ENCODE measurements around the gene ZNF682. TPM values are rescaled to one million over a fixed set of nuclear protein-coding genes. Genes with fewer than 3 reads are reported as not detected.

Gene ZNF682
- total and polyA plus RNA-seq, 2 of the 8 experiments (the other 6 are each of a cell fraction or from before 2014, with no cell fraction given), result 4.3 to 27.5 TPM

DNA sequence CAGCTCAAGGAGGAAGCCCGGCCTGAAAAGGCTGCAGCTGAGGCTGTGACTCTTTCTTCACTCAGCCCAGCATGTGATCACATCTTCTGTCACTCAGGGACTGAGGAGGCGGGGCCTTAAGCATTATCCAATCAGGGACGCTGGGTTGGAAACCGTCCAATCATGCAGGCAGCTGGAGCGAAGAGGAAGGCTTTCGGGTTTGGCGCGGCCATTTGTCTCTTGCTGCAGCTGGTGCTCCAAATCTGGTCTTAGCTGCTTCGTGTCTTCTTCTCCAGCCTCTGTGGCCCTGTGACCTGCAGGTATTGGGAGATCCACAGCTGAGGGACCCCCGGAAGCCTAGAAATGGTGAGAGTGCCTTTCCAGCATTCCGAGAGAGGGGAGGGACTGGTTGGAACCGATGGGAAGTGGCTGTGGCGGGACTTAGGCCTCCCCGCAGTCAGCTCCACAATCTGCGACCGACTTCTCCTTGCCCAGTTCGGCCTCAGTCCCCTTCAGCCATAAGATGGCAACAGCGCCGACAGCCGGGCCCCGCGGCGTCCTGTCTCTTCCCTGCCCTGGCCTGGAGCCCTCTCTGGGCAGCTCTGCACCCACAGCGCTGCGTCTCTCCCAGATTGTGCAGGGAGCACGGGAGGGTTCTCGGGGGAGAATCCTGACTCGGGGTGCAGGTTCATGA, 38.6 kb upstream of the ZNF682 start, which contains the start of gene ZNF90:
TSS of gene ZNF90 (plus strand) at position 210 of the 673 bp plus-strand sequence. CDS start at position 343, 133 bp downstream.
- CTCF ChIA-PET (ENCODE audit: partially characterized antibody), result interaction anchor here (0.6 to 2.7 kb wide), 5 partner anchors 26 to 123 kb away, joined by 3 to 17 read pairs (median 4); partner anchors contain the start of gene ZNF682
- no peak for TF ChIP-seq E2F6 (IDR thresholded peaks at IDR 0.05)
- TF ChIP-seq SIN3A (conservative IDR thresholded peaks at IDR 0.05 in 1 of 2, IDR thresholded peaks at IDR 0.05 in 1 of 2; ENCODE audit: low read depth in 1 of 2, low read length in 2 of 2), result peak in 1 of 2 experiments; percentile 77; a peak in 2 of 4 replicates
- peak; percentile 92 for TF ChIP-seq TAF1 (IDR thresholded peaks at IDR 0.05; ENCODE audit: low read depth, low read length)
- TF ChIP-seq NANOG (IDR thresholded peaks at IDR 0.05; ENCODE audit: insufficient read depth, low read depth, low read length, poor library complexity, severe bottlenecking), result no peak
- peak; percentile 91 for TF ChIP-seq YY1 (IDR thresholded peaks at IDR 0.05; ENCODE audit: low read depth, low read length)
- TF ChIP-seq, protein P1, sequence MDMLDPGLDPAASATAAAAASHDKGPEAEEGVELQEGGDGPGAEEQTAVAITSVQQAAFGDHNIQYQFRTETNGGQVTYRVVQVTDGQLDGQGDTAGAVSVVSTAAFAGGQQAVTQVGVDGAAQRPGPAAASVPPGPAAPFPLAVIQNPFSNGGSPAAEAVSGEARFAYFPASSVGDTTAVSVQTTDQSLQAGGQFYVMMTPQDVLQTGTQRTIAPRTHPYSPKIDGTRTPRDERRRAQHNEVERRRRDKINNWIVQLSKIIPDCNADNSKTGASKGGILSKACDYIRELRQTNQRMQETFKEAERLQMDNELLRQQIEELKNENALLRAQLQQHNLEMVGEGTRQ (IDR thresholded peaks at IDR 0.05; ENCODE audit: low read length), result peak; percentile 82
- no peak for TF ChIP-seq EGR1 (IDR thresholded peaks at IDR 0.05; ENCODE audit: borderline replicate concordance, low read depth, low read length)
- no peak for TF ChIP-seq CBX5 (IDR thresholded peaks at IDR 0.05; ENCODE audit: low read depth, low read length)
- no peak for TF ChIP-seq BACH1 (IDR thresholded peaks at IDR 0.05; ENCODE audit: low read length)

More for the DNA sequence above, 38.6 kb upstream of the ZNF682 start, which contains the start of gene ZNF90:
- H3K27ac ChIP-seq (ENCODE audit: low read depth, low read length), result peak within 1 kb of the TSS; percentile 93
- H4K8ac ChIP-seq (ENCODE audit: extremely low read depth, insufficient read depth, low read length), result peak within 1 kb of the TSS; percentile 88; the same call in 1 of the 2 replicates
- H3K23ac ChIP-seq (ENCODE audit: insufficient read length), result no peak within 1 kb of the TSS
- H3K23me2 ChIP-seq (ENCODE audit: low read depth, low read length), result peaks cover 2% of the 10 kb centered on the region; the same call in 1 of the 2 replicates
- 3% methylated on average over 27 of the region's 28 CpGs; no CpG with 5 or more reads in 1 of the 2 experiments for WGBS, 2 experiments (ENCODE audit: extremely low coverage in 1 of 2, insufficient coverage in 1 of 2, insufficient read length in 1 of 2, insufficient replicate concordance in 2 of 2, low coverage in 1 of 2, low lambda C conversion rate in 2 of 2, missing lambda C conversion rate in 1 of 2)
- no peaks in the 10 kb centered on the region for H3K9me3 ChIP-seq (ENCODE audit: insufficient read depth in 2 of 2, low read depth in 1 of 2, low read length in 1 of 2)
- H3K9ac ChIP-seq (replicated peaks in 1 of 4; ENCODE audit: extremely low read depth in 1 of 4, low read depth in 3 of 4, low read length in 3 of 4), result peak within 1 kb of the TSS; percentile 90 to 99 (median 97)
- no peaks in the 10 kb centered on the region for H3K27me3 ChIP-seq (replicated peaks in 1 of 4; ENCODE audit: control insufficient read depth in 3 of 4, extremely low read depth in 1 of 4, insufficient read depth in 3 of 4, low read length in 3 of 4)
- POLR2A ChIA-PET (ENCODE audit: partially characterized antibody), result interaction anchor here (0.6 to 11.3 kb wide), 19 partner anchors 9 to 346 kb away, joined by 3 to 134 read pairs (median 4); partner anchors contain the start of genes ZNF486 and ZNF682
- no peak within 1 kb of the TSS for H3K56ac ChIP-seq (replicated peaks; ENCODE audit: insufficient read length, low read depth, low read length)
- H4K91ac ChIP-seq (replicated peaks; ENCODE audit: insufficient read length, low read length), result no peak within 1 kb of the TSS
- H4K20me1 ChIP-seq (replicated peaks in 1 of 2; ENCODE audit: control insufficient read depth in 1 of 2, insufficient read depth in 2 of 2, low read length in 2 of 2), result peaks cover 2 to 8% of the 10 kb centered on the region in 2 experiments
- peak within 1 kb of the TSS; percentile 46 for H4K5ac ChIP-seq (ENCODE audit: insufficient read length, low read depth, low read length)
- peak within 1 kb of the TSS; percentile 97 for H3K18ac ChIP-seq (ENCODE audit: extremely low read depth, low read length)
- H2BK12ac ChIP-seq (ENCODE audit: low read depth, low read length), result peak within 1 kb of the TSS; percentile 84
- peak within 1 kb of the TSS; percentile 91 for H2BK5ac ChIP-seq (ENCODE audit: low read depth, low read length)
- H3K79me1 ChIP-seq (ENCODE audit: low read depth, low read length), result peaks cover 7% of the 10 kb centered on the region
- H3K79me2 ChIP-seq (ENCODE audit: control insufficient read depth in 1 of 2, insufficient read depth in 2 of 2, low read length in 2 of 2), result peaks cover 37 to 51% of the 10 kb centered on the region in 2 experiments
- H2BK120ac ChIP-seq (replicated peaks; ENCODE audit: low read depth, low read length), result peak within 1 kb of the TSS; percentile 13
- H3K4me3 ChIP-seq (ENCODE audit: extremely low read depth in 1 of 4, insufficient read depth in 2 of 4, low read depth in 3 of 4, low read length in 4 of 4), result peak within 1 kb of the TSS; percentile 89 to 99 (median 96)
- no peak within 1 kb of the TSS for H2BK20ac ChIP-seq (ENCODE audit: low read length)
- peak within 1 kb of the TSS; percentile 81 to 84 for H3K4me2 ChIP-seq (ENCODE audit: insufficient read depth in 1 of 2, low read depth in 2 of 2, low read length in 2 of 2)
- no peak within 1 kb of the TSS for H2BK15ac ChIP-seq (ENCODE audit: low read length)
- no peak within 1 kb of the TSS for H2AFZ ChIP-seq (ENCODE audit: low read length)
- H3K14ac ChIP-seq (ENCODE audit: insufficient read length), result no peak within 1 kb of the TSS
- FAIRE-seq (peak; percentile 98), DNase-seq (ENCODE audit: low read depth in 1 of 2, low spot score in 2 of 2) (peak; percentile 84 to 96)
- H3K4ac ChIP-seq (replicated peaks; ENCODE audit: insufficient read length, low read depth, low read length), result peak within 1 kb of the TSS; percentile 81
- H3K4me1 ChIP-seq (replicated peaks in 1 of 4; ENCODE audit: control insufficient read depth in 3 of 4, insufficient read depth in 4 of 4, low read length in 3 of 4), result peaks cover 9 to 23% (median 18%) of the 10 kb centered on the region in 4 experiments; a peak in 6 of 7 replicates
- H3K36me3 ChIP-seq (ENCODE audit: control insufficient read depth in 2 of 4, insufficient read depth in 4 of 4, low read length in 3 of 4), result peaks cover 0 to 17% (median 3%) of the 10 kb centered on the region in 4 experiments; a peak in 2 of 8 replicates
- H2AK5ac ChIP-seq (ENCODE audit: low read depth, low read length), result no peak within 1 kb of the TSS
